ENCODE results near the gene ITPR1. TPM values are rescaled to one million over a fixed set of nuclear protein-coding genes. Genes with fewer than 3 reads are reported as not detected.

ITPR1 gene
- total and polyA plus RNA-seq, 2 experiments from 2014 or later = 6.8 to 21.0 TPM

- Histone ChIP-seq H3K36me3 (ENCODE audit: insufficient read depth) (no peaks in the 10 kb centered on the region), H3K27ac (ENCODE audit: low read depth) (no peak overlapping the region), H3K4me1 (ENCODE audit: insufficient read depth) (0 out of 2 replicates have a peak, but pooled peaks cover 1% of the 10 kb centered on the region), H3K4me3 (no peak overlapping the region), H3K79me2 (replicated peaks; ENCODE audit: insufficient read depth) (no peaks in the 10 kb centered on the region), H3K4me2 (no peak overlapping the region), H3K27me3 (ENCODE audit: insufficient read depth) (no peaks in the 10 kb centered on the region), H3K9me2 (ENCODE audit: insufficient read depth) (no peaks in the 10 kb centered on the region), H2AFZ (no peak overlapping the region), H4K20me1 (replicated peaks; ENCODE audit: insufficient read depth) (no peaks in the 10 kb centered on the region), H3F3A (replicated peaks; ENCODE audit: low read depth) (no peaks in the 10 kb centered on the region)
- no peak overlapping the region for H3K4me3 Mint-ChIP-seq
- TF ChIP-seq, protein P1, sequence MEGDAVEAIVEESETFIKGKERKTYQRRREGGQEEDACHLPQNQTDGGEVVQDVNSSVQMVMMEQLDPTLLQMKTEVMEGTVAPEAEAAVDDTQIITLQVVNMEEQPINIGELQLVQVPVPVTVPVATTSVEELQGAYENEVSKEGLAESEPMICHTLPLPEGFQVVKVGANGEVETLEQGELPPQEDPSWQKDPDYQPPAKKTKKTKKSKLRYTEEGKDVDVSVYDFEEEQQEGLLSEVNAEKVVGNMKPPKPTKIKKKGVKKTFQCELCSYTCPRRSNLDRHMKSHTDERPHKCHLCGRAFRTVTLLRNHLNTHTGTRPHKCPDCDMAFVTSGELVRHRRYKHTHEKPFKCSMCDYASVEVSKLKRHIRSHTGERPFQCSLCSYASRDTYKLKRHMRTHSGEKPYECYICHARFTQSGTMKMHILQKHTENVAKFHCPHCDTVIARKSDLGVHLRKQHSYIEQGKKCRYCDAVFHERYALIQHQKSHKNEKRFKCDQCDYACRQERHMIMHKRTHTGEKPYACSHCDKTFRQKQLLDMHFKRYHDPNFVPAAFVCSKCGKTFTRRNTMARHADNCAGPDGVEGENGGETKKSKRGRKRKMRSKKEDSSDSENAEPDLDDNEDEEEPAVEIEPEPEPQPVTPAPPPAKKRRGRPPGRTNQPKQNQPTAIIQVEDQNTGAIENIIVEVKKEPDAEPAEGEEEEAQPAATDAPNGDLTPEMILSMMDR (conservative IDR thresholded peaks at IDR 0.05; ENCODE audit: low read depth in 2 of 2) = no peak
- TF ChIP-seq EZH2phosphoT487 (IDR thresholded peaks at IDR 0.05; ENCODE audit: unreplicated experiment) = no peak
- DNase-seq (ENCODE audit: low spot score) = no peak
- H3K4me1 Mint-ChIP-seq = no peaks in the 10 kb centered on the region; the same call in 1 of the 3 replicates
- H3K27ac Mint-ChIP-seq = no peak overlapping the region
- H3K36me3 Mint-ChIP-seq (ENCODE audit: low read depth) = no peaks in the 10 kb centered on the region
- no peaks in the 10 kb centered on the region for H3K9me3 Mint-ChIP-seq
- no peak for ATAC-seq
- peaks cover 7% of the 10 kb centered on the region for H3K27me3 Mint-ChIP-seq (ENCODE audit: insufficient read depth, low read depth, poor library complexity)
Measured at GRCh38 chr3:4575381-4575780, 82.2 kb downstream of the ITPR1 start.

GRCh38 chr3:4577721-4578120 is 84.6 kb downstream of the ITPR1 start:
- peaks cover 21% of the 10 kb centered on the region for H3K4me1 Mint-ChIP-seq
- no peaks in the 10 kb centered on the region for H3K79me2 ChIP-seq (replicated peaks; ENCODE audit: insufficient read depth)
- no peaks in the 10 kb centered on the region for H4K20me1 ChIP-seq (replicated peaks; ENCODE audit: insufficient read depth)
- no peaks in the 10 kb centered on the region for H3K36me3 Mint-ChIP-seq (ENCODE audit: low read depth)
- no peaks in the 10 kb centered on the region for H3K27me3 ChIP-seq (ENCODE audit: insufficient read depth)
- no peak overlapping the region for H3K27ac Mint-ChIP-seq
- H3K36me3 ChIP-seq (ENCODE audit: insufficient read depth) = no peaks in the 10 kb centered on the region
- no peak overlapping the region for H3K4me2 ChIP-seq
- no peak overlapping the region for H2AFZ ChIP-seq
- ATAC-seq (no peak), DNase-seq (ENCODE audit: low spot score) (no peak)
- no peak overlapping the region for H3K27ac ChIP-seq (ENCODE audit: low read depth)
- no peak overlapping the region for H3K4me3 Mint-ChIP-seq
- H3K4me1 ChIP-seq (ENCODE audit: insufficient read depth) = peaks cover 19% of the 10 kb centered on the region
- no peaks in the 10 kb centered on the region for H3K9me2 ChIP-seq (ENCODE audit: insufficient read depth)
- H3F3A ChIP-seq (replicated peaks; ENCODE audit: low read depth) = no peaks in the 10 kb centered on the region; the same call in 1 of the 2 replicates
- H3K27me3 Mint-ChIP-seq (ENCODE audit: insufficient read depth, low read depth, poor library complexity) = peaks cover 10% of the 10 kb centered on the region
- TF ChIP-seq EZH2phosphoT487 (IDR thresholded peaks at IDR 0.05; ENCODE audit: unreplicated experiment) (no peak), JUNB (IDR thresholded peaks at IDR 0.05; ENCODE audit: unreplicated experiment) (no peak), POLR2AphosphoS5 (IDR thresholded peaks at IDR 0.05; ENCODE audit: low read depth) (no peak), CREB1 (CRISPR knock-in tag; IDR thresholded peaks at IDR 0.05; ENCODE audit: low read depth) (no peak), ZNF331 (CRISPR knock-in tag; IDR thresholded peaks at IDR 0.05; ENCODE audit: low read depth) (no peak), STAT1 (IDR thresholded peaks at IDR 0.05; ENCODE audit: unreplicated experiment) (no peak), EZH2 (IDR thresholded peaks at IDR 0.05; ENCODE audit: low read depth, unreplicated experiment) (no peak), NANOG (IDR thresholded peaks at IDR 0.05; ENCODE audit: borderline replicate concordance) (no peak), ZNF114 (CRISPR knock-in tag; IDR thresholded peaks at IDR 0.05) (no peak)
- TF ChIP-seq, protein P2, sequence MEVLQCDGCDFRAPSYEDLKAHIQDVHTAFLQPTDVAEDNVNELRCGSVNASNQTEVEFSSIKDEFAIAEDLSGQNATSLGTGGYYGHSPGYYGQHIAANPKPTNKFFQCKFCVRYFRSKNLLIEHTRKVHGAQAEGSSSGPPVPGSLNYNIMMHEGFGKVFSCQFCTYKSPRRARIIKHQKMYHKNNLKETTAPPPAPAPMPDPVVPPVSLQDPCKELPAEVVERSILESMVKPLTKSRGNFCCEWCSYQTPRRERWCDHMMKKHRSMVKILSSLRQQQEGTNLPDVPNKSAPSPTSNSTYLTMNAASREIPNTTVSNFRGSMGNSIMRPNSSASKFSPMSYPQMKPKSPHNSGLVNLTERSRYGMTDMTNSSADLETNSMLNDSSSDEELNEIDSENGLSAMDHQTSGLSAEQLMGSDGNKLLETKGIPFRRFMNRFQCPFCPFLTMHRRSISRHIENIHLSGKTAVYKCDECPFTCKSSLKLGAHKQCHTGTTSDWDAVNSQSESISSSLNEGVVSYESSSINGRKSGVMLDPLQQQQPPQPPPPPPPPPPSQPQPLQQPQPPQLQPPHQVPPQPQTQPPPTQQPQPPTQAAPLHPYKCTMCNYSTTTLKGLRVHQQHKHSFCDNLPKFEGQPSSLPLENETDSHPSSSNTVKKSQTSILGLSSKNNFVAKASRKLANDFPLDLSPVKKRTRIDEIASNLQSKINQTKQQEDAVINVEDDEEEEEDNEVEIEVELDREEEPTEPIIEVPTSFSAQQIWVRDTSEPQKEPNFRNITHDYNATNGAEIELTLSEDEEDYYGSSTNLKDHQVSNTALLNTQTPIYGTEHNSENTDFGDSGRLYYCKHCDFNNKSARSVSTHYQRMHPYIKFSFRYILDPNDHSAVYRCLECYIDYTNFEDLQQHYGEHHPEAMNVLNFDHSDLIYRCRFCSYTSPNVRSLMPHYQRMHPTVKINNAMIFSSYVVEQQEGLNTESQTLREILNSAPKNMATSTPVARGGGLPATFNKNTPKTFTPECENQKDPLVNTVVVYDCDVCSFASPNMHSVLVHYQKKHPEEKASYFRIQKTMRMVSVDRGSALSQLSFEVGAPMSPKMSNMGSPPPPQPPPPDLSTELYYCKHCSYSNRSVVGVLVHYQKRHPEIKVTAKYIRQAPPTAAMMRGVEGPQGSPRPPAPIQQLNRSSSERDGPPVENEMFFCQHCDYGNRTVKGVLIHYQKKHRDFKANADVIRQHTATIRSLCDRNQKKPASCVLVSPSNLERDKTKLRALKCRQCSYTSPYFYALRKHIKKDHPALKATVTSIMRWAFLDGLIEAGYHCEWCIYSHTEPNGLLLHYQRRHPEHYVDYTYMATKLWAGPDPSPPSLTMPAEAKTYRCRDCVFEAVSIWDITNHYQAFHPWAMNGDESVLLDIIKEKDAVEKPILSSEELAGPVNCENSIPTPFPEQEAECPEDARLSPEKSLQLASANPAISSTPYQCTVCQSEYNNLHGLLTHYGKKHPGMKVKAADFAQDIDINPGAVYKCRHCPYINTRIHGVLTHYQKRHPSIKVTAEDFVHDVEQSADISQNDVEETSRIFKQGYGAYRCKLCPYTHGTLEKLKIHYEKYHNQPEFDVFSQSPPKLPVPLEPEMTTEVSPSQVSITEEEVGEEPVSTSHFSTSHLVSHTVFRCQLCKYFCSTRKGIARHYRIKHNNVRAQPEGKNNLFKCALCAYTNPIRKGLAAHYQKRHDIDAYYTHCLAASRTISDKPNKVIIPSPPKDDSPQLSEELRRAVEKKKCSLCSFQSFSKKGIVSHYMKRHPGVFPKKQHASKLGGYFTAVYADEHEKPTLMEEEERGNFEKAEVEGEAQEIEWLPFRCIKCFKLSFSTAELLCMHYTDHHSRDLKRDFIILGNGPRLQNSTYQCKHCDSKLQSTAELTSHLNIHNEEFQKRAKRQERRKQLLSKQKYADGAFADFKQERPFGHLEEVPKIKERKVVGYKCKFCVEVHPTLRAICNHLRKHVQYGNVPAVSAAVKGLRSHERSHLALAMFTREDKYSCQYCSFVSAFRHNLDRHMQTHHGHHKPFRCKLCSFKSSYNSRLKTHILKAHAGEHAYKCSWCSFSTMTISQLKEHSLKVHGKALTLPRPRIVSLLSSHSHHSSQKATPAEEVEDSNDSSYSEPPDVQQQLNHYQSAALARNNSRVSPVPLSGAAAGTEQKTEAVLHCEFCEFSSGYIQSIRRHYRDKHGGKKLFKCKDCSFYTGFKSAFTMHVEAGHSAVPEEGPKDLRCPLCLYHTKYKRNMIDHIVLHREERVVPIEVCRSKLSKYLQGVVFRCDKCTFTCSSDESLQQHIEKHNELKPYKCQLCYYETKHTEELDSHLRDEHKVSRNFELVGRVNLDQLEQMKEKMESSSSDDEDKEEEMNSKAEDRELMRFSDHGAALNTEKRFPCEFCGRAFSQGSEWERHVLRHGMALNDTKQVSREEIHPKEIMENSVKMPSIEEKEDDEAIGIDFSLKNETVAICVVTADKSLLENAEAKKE (CRISPR knock-in tag; IDR thresholded peaks at IDR 0.05) = no peak
- no peak overlapping the region for H3K4me3 ChIP-seq
- no peaks in the 10 kb centered on the region for H3K9me3 Mint-ChIP-seq

Data from GM23338 (cell line).